Activated CD8-positive, alpha-beta T cell treated with anti-CD3 and anti-CD28 coated beads for 36 hours (primary cell): ENCODE results near the gene IRX3. TPM values are rescaled to one million over a fixed set of nuclear protein-coding genes. Genes with fewer than 3 reads are reported as not detected.
"Not testable (repeated sequence)": the region's sequence is repeated elsewhere in the genome, so short reads cannot be mapped to it uniquely, and the experiment has no call there.

Source experiments
- ATAC-seq: fragments of 200-7000 bp; cut with Tn5 transposase; one replicate; pipeline ENCODE4 v1.10.0; 2021; ENCODE audit warnings: mild to moderate bottlenecking, moderate library complexity
- CTCF ChIA-PET: fragments of 350-600 bp; sonication (Branson Sonifier 250); formaldehyde crosslinking; loops from one replicate; lab custom pipeline; 2021; ENCODE audit warnings: antibody characterized with exemption; lab: Charles Lee
- POLR2A ChIA-PET: fragments of 350-600 bp; sonication (Branson Sonifier 250); formaldehyde crosslinking; loops from one replicate; lab custom pipeline; 2021; ENCODE audit warnings: antibody characterized with exemption; lab: Charles Lee
- DNase-seq: peaks from one replicate; pipeline ENCODE4 v3.0.0-alpha.2; 2020
- H3K27ac Mint-ChIP-seq: one replicate; pipeline ENCODE4 v1.8.0; 2021; ENCODE audit warnings: mild to moderate bottlenecking, mixed read lengths
- H3K27me3 Mint-ChIP-seq: one replicate; pipeline ENCODE4 v1.8.0; 2021; ENCODE audit warnings: mixed read lengths
- H3K36me3 Mint-ChIP-seq: one replicate; pipeline ENCODE4 v1.8.0; 2021; ENCODE audit warnings: low read depth, mixed read lengths
- H3K4me1 Mint-ChIP-seq: one replicate; pipeline ENCODE4 v1.8.0; 2021; ENCODE audit warnings: low read depth, mixed read lengths
- H3K4me3 Mint-ChIP-seq: one replicate; pipeline ENCODE4 v1.8.0; 2021; ENCODE audit warnings: mild to moderate bottlenecking, moderate library complexity, mixed read lengths
- H3K9me3 Mint-ChIP-seq: one replicate; pipeline ENCODE4 v1.8.0; 2021; ENCODE audit warnings: mixed read lengths
- CTCF ChIP-seq: fragments of 200-600 bp; IDR thresholded peaks from one replicate; pipeline ENCODE4 v1.8.0; 2022; ENCODE audit warnings: antibody characterized with exemption, mild to moderate bottlenecking
- intact Hi-C: fragments of 100-400 bp; cut with micrococcal nuclease; formaldehyde crosslinking; loops from one replicate; pipeline ENCODE4 v1.10.0; 2022
- total RNA-seq, 2 experiments: library from RNA; stranded (reverse); gene quantifications; one replicate each; pipeline ENCODE4 v1.2.3, GENCODE V29; 2021

The IRX3 gene
- total RNA-seq, 2 experiments from 2014 or later, result not detected

GRCh38 chr16:54268340-54268739 lies 18.2 kb downstream of the IRX3 start:
- POLR2A ChIA-PET, result no interaction called here
- Mint-ChIP-seq H3K36me3 (no peaks in the 10 kb centered on the region), H3K27ac (no peak overlapping the region), H3K4me3 (no peak overlapping the region), H3K27me3 (no peaks in the 10 kb centered on the region), H3K4me1 (no peaks in the 10 kb centered on the region), H3K9me3 (no peaks in the 10 kb centered on the region)
- DNase-seq (no peak), ATAC-seq (no peak)
- intact Hi-C loops, result no loop called here
- CTCF ChIA-PET, result no interaction called here
- TF ChIP-seq CTCF, result no peak

GRCh38 chr16:54266363-54266955 lies 20.1 kb downstream of the IRX3 start:
- H3K9me3 Mint-ChIP-seq, result no peaks in the 10 kb centered on the region
- TF ChIP-seq CTCF, result no peak
- ATAC-seq, result no peak
- no peaks in the 10 kb centered on the region for H3K4me1 Mint-ChIP-seq
- ChIA-PET CTCF (no interaction called here), POLR2A (no interaction called here)
- H3K36me3 Mint-ChIP-seq, result no peaks in the 10 kb centered on the region
- peaks cover 3% of the 10 kb centered on the region for H3K27me3 Mint-ChIP-seq
- DNase-seq, result no peak
- no peak overlapping the region for H3K27ac Mint-ChIP-seq
- intact Hi-C loops, result no loop called here
- no peak overlapping the region for H3K4me3 Mint-ChIP-seq

GRCh38 chr16:54265575-54266107 lies 20.9 kb downstream of the IRX3 start:
- no peaks in the 10 kb centered on the region for H3K4me1 Mint-ChIP-seq
- intact Hi-C loops, result no loop called here
- ChIA-PET POLR2A (no interaction called here), CTCF (no interaction called here)
- no peak for TF ChIP-seq CTCF
- no peak overlapping the region for H3K4me3 Mint-ChIP-seq
- H3K9me3 Mint-ChIP-seq, result no peaks in the 10 kb centered on the region
- H3K27me3 Mint-ChIP-seq, result peaks cover 3% of the 10 kb centered on the region
- DNase-seq (no peak), ATAC-seq (no peak)
- no peaks in the 10 kb centered on the region for H3K36me3 Mint-ChIP-seq
- H3K27ac Mint-ChIP-seq, result no peak overlapping the region

- CTCF ChIA-PET, result no interaction called here
- ATAC-seq (no peak), DNase-seq (no peak)
- Mint-ChIP-seq H3K36me3 (no peaks in the 10 kb centered on the region), H3K27ac (no peak overlapping the region), H3K27me3 (no peaks in the 10 kb centered on the region), H3K4me3 (no peak overlapping the region), H3K9me3 (no peaks in the 10 kb centered on the region), H3K4me1 (no peaks in the 10 kb centered on the region)
- intact Hi-C loops, result no loop called here
- POLR2A ChIA-PET, result no interaction called here
- TF ChIP-seq CTCF, result no peak
These were observed 33.5 kb downstream of the IRX3 start for GRCh38 chr16:54253118-54253517.

GRCh38 chr16:54248863-54249710 lies 37.5 kb downstream of the IRX3 start:
- Mint-ChIP-seq H3K27me3 (peaks cover 3% of the 10 kb centered on the region), H3K36me3 (no peaks in the 10 kb centered on the region), H3K27ac (no peak overlapping the region), H3K9me3 (no peaks in the 10 kb centered on the region), H3K4me3 (no peak overlapping the region), H3K4me1 (no peaks in the 10 kb centered on the region)
- no peak for TF ChIP-seq CTCF
- no peak for ATAC-seq
- DNase-seq, result no peak
- ChIA-PET CTCF (no interaction called here), POLR2A (no interaction called here)
- intact Hi-C loops, result no loop called here

- H3K4me1 Mint-ChIP-seq, CTCF ChIA-PET, H3K9me3 Mint-ChIP-seq, DNase-seq, H3K4me3 Mint-ChIP-seq, H3K27ac Mint-ChIP-seq, H3K36me3 Mint-ChIP-seq, H3K27me3 Mint-ChIP-seq, ATAC-seq, POLR2A ChIA-PET, intact Hi-C loops: not testable (repeated sequence)
These were observed 38.9 kb downstream of the IRX3 start for GRCh38 chr16:54247705-54248104.
